Pancreas (tissue), 10 donors: ENCODE results near the gene SYNCRIP. TPM values are rescaled to one million over a fixed set of nuclear protein-coding genes. Genes with fewer than 3 reads are reported as not detected.

Source experiments
- ATAC-seq, 4 donors: fragments of 200-7000 bp; cut with Tn5 transposase; one replicate each; pipeline versions ENCODE4 v1.8.0 to v1.9.1; 2020; ENCODE audit warnings: mild to moderate bottlenecking in 4 of 4, moderate library complexity in 4 of 4
- DNase-seq, 6 donors: peaks; one replicate each; pipeline ENCODE4 v3.0.0-alpha.2; 2020
- FAIRE-seq: peaks from 2 replicates; lab custom pipeline; 2012; peaks lifted over from hg19 to GRCh38; lab: Jason Lieb, UNC
- H3K27ac ChIP-seq, 4 donors: fragments of 200-600 bp; sonication (generic); 1 replicate in 3 of 4; 2 replicates in 1 of 4; pipeline versions ENCODE4 v1.5.0 to v1.8.0; 2020
- H3K27me3 ChIP-seq, 4 donors: fragments of 200-600 bp; one replicate each; pipeline ENCODE4 v1.8.0; 2021
- H3K36me3 ChIP-seq, 3 donors: fragments of 200-600 bp; sonication (generic) in 1 of 3; one replicate each; pipeline versions ENCODE4 v1.5.0 to v1.8.0; 2020 to 2021
- H3K4me1 ChIP-seq, 3 donors: fragments of 200-600 bp; one replicate each; pipeline ENCODE4 v1.8.0; 2021
- H3K4me3 ChIP-seq, 4 donors: fragments of 200-600 bp; sonication (generic) in 2 of 4; one replicate each; pipeline versions ENCODE4 v1.5.0 to v1.8.0; 2020 to 2021
- H3K9me3 ChIP-seq, 4 donors: fragments of 200-600 bp; one replicate each; pipeline ENCODE4 v1.8.0; 2021
- CTCF ChIP-seq, 4 donors: fragments of 200-600 bp; sonication (generic) in 3 of 4; IDR thresholded peaks; one replicate each; pipeline versions ENCODE4 v1.5.0 to v1.8.0; 2021; ENCODE audit warnings: antibody characterized with exemption in 4 of 4
- WGBS, 2 donors: extraction: QIAGEN DNeasy Blood & Tissue Kit; methylation state at CpG; one replicate each; pipeline ENCODE4 v1.1.7; 2013; 5-methylcytosine and 5-hydroxymethylcytosine counted together
- intact Hi-C, 3 donors: fragments of 100-400 bp; cut with DNase I; formaldehyde crosslinking; loops; one replicate each; pipeline versions ENCODE4 v1.11.1 to v1.14.2; 2022
- polyA plus RNA-seq, 2 donors: library from polyadenylated mRNA; stranded (reverse); fragments of 200-250 nt; gene quantifications; one replicate each; pipeline ENCODE4 v1.2.3, GENCODE V29; 2013
- total RNA-seq, 6 donors: library from RNA; stranded (reverse); fragmentation: NEBNext Ultra II Directional in 4 of 6; extraction: Animal tissue kit (Norgen Biotek cat#: 25700) in 4 of 6; gene quantifications; one replicate each; pipeline versions ENCODE4 v1.2.1 to v1.2.4, GENCODE V29; 2021 to 2023
- donor health status: healthy with polysubstance abuse.
- donor health status: DM: no; HTN: no; CAD: no; lungs with moderate emphysema.
- donor health status: DM: no; HTN: no; CAD: no.
- donor health status: control.
- donor health status: control.
- donor health status: Bipolar disorder and iron deficiency.
- donor health status: DM: yes; HTN: yes; CAD: no.
- donor health status: DM: no; HTN: no; CAD: no.
- donor health status: DM: no; HTN: no; CAD: no.
- donor health status: DM: yes; HTN: yes; CAD: no.

The SYNCRIP gene
- total and polyA plus RNA-seq, 8 donors: 14.6 to 48.9 (median 34.9) TPM

GRCh38 chr6:85600713-85601313, 41.9 kb downstream of the SYNCRIP start:
- Histone ChIP-seq H3K4me1 (no peaks in the 10 kb centered on the region), H3K9me3 (no peaks in the 10 kb centered on the region), H3K27ac (no peak overlapping the region), H3K36me3 (peaks cover 0 to 3% (median 0%) of the 10 kb centered on the region in 3 donors), H3K4me3 (no peak overlapping the region), H3K27me3 (no peaks in the 10 kb centered on the region)
- FAIRE-seq (no peak), DNase-seq (no peak), ATAC-seq (peak in 1 of 4 donors; percentile 38)
- intact Hi-C loops: no loop called here
- 86 to 88% methylated on average over 11 of the region's 11 CpGs for WGBS, 2 donors
- TF ChIP-seq CTCF (IDR thresholded peaks at IDR 0.05): no peak

GRCh38 chr6:85594197-85594930, 48.3 kb downstream of the SYNCRIP start:
- no peaks in the 10 kb centered on the region for H3K27me3 ChIP-seq
- no peak for TF ChIP-seq CTCF (IDR thresholded peaks at IDR 0.05)
- 0 to 1% methylated on average over 35 of the region's 35 CpGs for WGBS, 2 donors
- H3K4me1 ChIP-seq: peaks cover 6 to 17% (median 15%) of the 10 kb centered on the region in 3 donors
- no peaks in the 10 kb centered on the region for H3K36me3 ChIP-seq
- H3K9me3 ChIP-seq: no peaks in the 10 kb centered on the region
- FAIRE-seq: no peak
- intact Hi-C loops: no loop called here
- peak overlapping the region; percentile 59 to 77 (median 72) for H3K4me3 ChIP-seq
- no peak for DNase-seq
- ATAC-seq: peak; percentile 6 to 33 (median 8)
- H3K27ac ChIP-seq: peak overlapping the region; percentile 93 to 97 (median 96)

- ATAC-seq (peak; percentile 93 to 97 (median 96)), FAIRE-seq (no peak), DNase-seq (peak; percentile 92 to 97 (median 96))
- H3K9me3 ChIP-seq: no peaks in the 10 kb centered on the region
- no peaks in the 10 kb centered on the region for H3K27me3 ChIP-seq
- H3K4me3 ChIP-seq: peak within 1 kb of the TSS; percentile 59 to 77 (median 72)
- peak within 1 kb of the TSS; percentile 93 to 97 (median 96) for H3K27ac ChIP-seq
- H3K36me3 ChIP-seq: no peaks in the 10 kb centered on the region
- H3K4me1 ChIP-seq: peaks cover 6 to 17% (median 15%) of the 10 kb centered on the region in 3 donors
- intact Hi-C loops: no loop called here
- no peak for TF ChIP-seq CTCF (IDR thresholded peaks at IDR 0.05)
- 0 to 1% methylated on average over 67 to 82 of the region's 82 CpGs for WGBS, 2 donors
Observed at GRCh38 chr6:85593438-85594196, 49.1 kb downstream of the SYNCRIP start, which contains the start of gene SNX14. TSS of gene SNX14 (minus strand) at chr6:85593858. CDS start at chr6:85593718, 140 bp downstream.

- no peak overlapping the region for H3K27ac ChIP-seq
Observed at GRCh38 chr6:85592033-85592432, 50.7 kb downstream of the SYNCRIP start.

More at GRCh38 chr6:85592033-85592432, 50.7 kb downstream of the SYNCRIP start:
- Histone ChIP-seq H3K4me3 (peak overlapping the region in 3 of 4 donors; percentile 69 to 77 (median 76)), H3K36me3 (no peaks in the 10 kb centered on the region), H3K27me3 (no peaks in the 10 kb centered on the region), H3K9me3 (no peaks in the 10 kb centered on the region), H3K4me1 (peaks cover 6 to 17% (median 15%) of the 10 kb centered on the region in 3 donors)
- DNase-seq (no peak), ATAC-seq (no peak), FAIRE-seq (no peak)
- 62 to 73% methylated on average over 1 of the region's 1 CpG for WGBS, 2 donors
- no peak for TF ChIP-seq CTCF (IDR thresholded peaks at IDR 0.05)
- intact Hi-C loops: no loop called here
